GM12801 (cell line): ENCODE measurements around the gene MYL10.

ENCODE experiments used
- TF ChIP-seq, protein P1 (sequence below): IDR thresholded peaks from one replicate; pipeline ENCODE4 v1.5.1; 2011; ENCODE audit warnings: control low read depth; ENCODE audit not compliant: insufficient read length; ENCODE audit errors: extremely low read depth

The MYL10 gene

DNA sequence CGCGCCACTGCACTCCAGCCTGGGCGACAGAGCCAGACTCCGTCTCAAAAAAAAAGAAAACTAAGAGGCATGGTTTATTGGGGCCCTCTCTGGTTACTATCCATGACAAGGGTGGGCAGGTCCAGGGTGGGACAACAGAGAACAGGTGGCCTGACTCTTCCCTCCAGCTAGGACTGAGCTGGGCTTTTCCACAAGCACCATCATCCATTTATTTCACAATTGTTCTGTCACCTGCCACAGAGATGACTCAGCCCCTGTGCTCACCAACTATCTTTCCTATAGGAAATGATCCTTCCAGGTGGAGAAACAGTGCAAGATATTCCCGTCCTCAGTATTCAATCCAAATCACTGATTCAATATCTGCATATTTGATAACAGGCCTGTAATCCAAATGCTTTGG lies 44.9 kb upstream of the MYL10 start:
- TF ChIP-seq, protein P1, sequence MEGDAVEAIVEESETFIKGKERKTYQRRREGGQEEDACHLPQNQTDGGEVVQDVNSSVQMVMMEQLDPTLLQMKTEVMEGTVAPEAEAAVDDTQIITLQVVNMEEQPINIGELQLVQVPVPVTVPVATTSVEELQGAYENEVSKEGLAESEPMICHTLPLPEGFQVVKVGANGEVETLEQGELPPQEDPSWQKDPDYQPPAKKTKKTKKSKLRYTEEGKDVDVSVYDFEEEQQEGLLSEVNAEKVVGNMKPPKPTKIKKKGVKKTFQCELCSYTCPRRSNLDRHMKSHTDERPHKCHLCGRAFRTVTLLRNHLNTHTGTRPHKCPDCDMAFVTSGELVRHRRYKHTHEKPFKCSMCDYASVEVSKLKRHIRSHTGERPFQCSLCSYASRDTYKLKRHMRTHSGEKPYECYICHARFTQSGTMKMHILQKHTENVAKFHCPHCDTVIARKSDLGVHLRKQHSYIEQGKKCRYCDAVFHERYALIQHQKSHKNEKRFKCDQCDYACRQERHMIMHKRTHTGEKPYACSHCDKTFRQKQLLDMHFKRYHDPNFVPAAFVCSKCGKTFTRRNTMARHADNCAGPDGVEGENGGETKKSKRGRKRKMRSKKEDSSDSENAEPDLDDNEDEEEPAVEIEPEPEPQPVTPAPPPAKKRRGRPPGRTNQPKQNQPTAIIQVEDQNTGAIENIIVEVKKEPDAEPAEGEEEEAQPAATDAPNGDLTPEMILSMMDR = no peak

DNA sequence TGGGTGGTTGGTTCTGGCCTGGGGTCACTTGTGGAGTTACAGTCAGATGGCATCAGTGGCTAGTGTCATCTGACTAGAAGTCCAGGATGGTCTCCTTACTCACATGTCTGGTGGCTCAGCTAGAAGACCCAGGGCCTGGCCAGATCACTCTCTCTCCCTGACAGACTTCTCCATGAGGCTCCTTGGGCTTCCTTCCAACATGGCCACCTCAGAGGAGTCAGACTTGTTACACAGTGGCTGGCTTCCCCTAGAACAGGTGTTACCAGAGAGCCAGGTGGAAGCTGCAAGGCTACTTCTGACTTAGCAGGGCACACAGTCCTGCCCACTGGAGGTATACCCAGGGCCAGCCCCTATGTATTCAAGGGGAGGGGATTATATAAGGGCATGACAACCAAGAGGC lies 44.2 kb upstream of the MYL10 start:
- TF ChIP-seq, protein P1 = no peak

DNA sequence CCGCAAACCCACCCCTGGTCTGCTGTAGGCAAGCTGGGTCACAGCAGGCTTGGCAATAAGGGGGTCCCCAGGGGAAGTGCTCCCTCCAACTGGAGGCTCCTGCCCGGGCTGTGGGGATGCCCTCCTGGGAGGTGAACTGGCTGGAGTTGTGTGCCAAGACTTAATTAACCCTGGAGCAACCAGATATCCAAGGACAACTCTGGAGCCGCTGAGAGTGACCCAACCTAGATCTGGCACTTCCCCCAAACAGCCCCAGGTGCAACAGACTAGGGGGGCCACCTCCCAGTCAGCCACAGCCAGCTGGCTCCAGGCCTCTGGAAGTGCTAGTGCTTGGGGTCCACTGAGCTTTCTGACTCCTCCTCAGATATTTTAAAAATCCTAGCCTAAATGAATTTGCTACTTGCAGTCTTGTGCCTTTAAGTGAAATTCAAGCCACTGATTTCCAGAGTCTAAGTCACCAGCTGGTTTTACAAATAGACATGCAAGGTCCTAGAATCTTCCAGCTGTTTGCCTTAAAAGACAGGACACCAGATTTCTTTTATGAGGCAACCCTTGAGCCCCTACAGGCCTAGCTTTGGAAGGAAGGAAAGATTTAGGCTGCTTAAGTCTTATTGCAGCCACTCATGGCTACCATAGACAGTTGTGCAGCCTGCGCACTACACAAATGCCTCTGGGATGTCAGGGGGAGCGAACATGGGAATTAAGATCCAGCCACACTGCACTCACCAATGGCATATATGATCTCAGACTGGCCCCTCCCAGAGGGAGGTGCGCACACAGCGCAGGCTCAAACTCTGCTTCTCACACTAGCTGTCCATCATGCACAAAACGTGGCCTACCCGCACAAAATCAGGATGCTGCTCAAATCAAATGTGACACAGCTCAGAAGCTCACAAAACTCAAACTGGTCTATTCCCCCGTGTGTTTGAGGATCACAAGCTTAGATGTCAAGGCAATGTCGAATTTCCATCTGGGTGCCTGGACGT lies 42.6 kb upstream of the MYL10 start:
- TF ChIP-seq, protein P1 = no peak

DNA sequence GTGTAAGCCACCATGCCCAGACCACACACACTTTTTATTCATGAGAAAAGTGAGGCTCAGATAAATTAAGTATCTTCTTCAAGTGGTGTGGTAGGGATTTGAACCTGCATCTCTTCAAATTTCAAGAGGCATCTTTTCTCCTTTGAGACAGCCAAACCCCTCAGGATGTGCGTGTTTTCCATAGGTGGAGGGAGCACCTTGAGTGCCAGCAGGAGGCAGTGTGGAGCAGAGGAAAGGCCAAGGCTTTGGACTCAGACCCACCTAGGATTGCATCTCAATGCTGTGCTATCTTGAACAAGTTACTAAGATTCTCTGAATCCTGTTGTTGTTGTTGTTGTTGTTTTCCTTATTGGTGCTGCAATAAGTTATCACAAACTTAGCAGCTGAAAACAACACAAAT lies 40.2 kb upstream of the MYL10 start:
- TF ChIP-seq, protein P1 = no peak

DNA sequence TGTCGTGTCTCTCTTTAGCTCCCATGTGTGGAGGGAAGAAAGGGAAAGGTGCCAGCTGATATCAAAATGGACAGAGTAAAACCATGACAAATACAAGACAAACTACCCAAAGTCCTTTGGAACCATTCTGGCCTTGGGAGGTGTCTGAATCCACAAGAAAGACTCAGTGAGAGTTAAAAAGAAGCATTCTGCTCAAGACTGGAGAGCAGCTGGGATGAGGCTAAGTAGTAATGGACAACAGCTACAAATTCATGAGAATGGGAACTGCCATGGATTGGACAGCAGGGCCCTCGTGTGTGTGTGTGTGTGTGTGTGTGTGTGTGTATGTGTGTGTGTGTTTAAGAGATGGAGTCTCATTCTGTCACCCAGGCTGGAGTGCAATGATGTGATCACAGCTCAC lies 39.6 kb upstream of the MYL10 start:
- TF ChIP-seq, protein P1 = no peak

DNA sequence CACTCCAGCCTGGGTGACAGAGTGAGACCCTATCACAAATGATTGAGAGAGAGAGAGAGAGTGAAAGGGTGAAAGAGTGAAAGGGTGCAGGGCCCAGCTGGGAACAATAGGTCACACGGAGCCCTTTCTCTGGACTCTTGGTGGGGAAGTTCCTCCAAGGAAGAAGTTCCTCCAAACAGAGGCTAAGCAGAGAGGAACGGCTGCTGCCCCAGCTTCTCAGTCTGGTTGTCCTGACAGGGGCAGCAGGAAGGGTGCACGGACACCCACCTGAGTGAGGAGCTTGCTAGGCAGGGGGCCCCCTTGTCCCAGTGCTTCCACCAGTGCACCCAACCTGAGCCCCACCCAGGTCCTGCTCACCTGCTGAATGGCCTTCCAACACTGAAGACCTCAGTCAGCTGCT lies 38.8 kb upstream of the MYL10 start:
- TF ChIP-seq, protein P1 = no peak

DNA sequence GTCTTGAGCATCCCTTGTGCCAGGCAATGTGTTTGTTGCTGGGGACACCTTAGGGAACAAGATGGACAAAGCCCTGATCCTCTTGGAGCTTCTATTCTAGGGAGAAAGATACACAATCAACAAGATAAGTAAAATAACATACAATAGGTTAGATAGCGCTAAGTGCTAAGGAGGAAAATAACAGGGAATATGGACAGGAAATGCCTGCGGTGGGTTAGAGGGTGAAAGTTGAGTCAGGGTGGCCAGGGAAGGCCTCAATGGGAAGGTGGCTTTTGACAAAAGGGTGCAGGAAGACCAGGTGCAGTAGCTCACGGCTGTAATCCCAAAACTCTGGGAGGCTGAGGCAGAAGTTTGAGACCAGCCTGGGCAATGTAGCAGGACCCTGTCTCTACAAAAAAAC lies 38.3 kb upstream of the MYL10 start:
- TF ChIP-seq, protein P1 = no peak
